Left forelimb (tissue), 1 donor: ENCODE results near the gene ARFGEF2.
"Not testable (repeated sequence)": the region's sequence is repeated elsewhere in the genome, so short reads cannot be mapped to it uniquely, and the experiment has no call there.

Experiments used
- DNase-seq: peaks from one replicate; pipeline ENCODE4 v3.0.0-alpha.2; 2018; ENCODE audit warnings: low spot score

ARFGEF2 gene

GRCh38 chr20:48921168-48921882, at the start of gene ARFGEF2:
ARFGEF2 (plus strand) TSS chr20:48921711; CDS start chr20:48921890, 179 bp downstream.
- peak; percentile 92 for DNase-seq

DNA sequence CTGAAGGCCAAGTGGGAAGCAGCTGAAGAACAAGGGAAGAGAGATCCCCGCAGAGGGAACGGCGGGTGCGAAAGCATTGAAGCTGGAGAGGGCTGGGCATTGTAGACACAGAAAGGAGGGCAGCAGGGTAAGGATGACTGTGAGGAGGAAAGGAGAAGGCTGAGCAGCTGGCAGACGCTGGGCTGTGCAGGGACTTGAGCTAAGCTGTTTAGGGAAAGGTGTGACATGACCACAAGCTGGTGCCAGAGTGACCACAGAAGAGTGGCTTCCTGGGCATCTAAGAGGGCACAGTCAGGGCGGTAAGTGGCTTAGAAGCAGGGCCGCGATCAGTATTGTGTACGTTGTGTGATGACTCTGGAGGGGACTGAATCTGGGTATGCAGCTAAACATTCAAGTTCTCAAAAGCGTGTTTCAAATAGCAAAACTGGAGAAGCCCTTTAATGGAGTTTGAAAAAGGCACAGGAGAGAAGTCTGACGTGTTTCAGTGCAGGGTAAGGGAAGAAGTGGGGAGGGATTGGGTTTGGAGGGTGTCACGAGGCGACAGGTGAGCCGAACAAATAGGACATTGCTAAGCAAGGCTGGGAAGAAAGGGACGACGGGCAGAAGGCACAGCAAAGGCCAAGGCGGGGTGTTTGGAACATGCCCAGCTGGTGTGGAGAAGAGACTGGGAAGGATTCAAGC, 46.1 kb upstream of the ARFGEF2 start:
- no peak for DNase-seq

DNA sequence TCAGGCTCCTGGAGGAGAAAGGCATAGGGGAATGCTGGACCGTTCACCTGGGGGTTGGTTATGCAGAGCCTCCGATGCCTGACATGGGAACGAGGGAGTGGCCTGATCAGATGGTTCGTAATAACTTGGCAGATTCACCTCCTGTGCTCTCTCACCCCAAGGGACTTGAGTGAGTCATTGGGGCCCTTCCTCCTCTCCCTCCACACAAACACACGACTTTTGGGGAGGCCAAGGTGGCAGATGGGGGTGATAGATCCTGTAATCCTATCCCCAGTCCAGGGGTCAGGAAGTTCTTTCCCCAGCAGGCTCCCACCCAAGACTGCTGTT, 45.6 kb upstream of the ARFGEF2 start:
- DNase-seq: no peak

DNA sequence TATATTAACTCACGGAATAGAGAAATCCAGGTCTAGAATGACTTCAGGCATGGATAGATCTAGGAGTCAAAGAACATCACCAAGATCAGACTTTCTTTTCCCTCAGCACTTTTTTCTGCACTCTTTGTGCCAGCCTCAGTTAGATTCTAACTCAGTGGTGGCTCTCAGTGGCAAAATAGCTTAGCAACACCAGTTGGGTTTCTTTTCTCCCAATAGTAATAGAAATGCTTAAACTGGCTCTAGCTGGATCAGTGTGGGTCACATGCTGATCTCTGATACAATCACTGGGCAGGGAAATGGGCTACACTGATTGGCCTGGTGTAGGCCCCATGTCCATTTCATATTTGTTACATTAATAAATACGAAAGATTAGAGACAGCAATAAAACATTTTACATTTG, 44.2 kb upstream of the ARFGEF2 start:
- DNase-seq: no peak

DNA sequence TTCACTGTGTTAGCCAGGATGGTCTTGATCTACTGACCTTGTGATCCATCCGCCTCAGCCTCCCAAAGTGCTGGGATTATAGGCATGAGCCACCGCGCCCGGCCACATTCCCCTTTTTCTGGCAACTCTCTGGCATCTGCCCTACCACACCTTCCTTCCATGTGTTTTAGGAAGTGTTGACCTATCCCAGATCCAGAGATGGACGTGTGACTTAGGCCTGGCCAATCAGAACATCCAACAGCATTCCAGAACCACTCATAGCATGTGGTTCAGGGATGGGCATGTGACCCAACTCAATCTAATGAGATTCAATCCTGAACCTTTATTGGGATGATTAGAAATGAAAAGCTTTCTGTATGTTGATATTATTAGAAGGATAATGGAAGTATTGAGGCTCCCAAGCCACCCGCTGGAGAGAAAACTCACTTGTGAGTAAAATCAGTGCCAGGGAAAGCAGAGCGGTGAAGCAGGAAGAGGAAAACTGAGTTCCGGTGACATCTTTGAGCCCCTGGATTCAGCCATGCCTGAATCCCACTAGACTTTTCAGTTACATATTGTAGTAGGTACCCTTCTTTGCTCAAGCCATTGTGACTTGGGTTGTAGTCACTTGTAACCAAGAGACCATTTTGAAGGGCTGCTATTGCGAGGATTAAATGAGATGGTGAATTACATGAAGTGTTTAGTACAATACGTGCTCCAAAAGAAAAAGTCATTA, 42.8 kb upstream of the ARFGEF2 start:
- DNase-seq: no peak

DNA sequence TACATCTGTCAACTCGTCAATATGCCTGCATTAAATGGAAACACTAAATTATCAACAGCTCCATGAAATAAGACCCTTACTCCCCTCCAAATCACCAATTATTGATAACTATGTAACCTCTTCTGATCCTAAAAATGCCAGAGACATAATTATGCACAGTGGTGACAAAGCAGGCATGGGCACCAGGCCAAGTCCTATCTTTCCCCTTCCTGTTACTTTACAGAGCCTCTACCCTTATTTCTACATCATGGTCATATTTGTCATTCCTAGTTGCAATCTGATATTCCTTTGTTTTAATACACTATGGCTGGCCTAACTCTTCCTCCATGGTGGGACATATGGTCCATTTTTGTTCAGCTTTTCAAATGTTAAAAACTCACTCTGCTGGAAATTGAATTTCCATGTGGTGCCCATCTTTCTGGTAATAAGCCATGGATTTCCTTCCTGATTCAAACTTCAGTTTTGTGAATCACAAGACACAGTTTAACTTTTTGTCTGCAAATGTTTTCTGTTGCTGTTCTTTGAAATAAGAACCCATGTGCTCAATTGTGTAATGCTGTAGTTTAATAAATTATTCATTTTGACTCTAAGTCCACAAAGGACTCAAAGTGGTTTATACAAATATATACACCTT, 41.8 kb upstream of the ARFGEF2 start:
- no peak for DNase-seq

- no peak for DNase-seq
Observed at GRCh38 chr20:48880331-48880730, 41.2 kb upstream of the ARFGEF2 start.

- DNase-seq: no peak
Observed at GRCh38 chr20:48880981-48881657, 40.4 kb upstream of the ARFGEF2 start.

GRCh38 chr20:48885237-48885636, 36.3 kb upstream of the ARFGEF2 start:
- no peak for DNase-seq

- DNase-seq: no peak
Observed at GRCh38 chr20:48886194-48886593, 35.3 kb upstream of the ARFGEF2 start.

GRCh38 chr20:48886811-48887210, 34.7 kb upstream of the ARFGEF2 start:
- no peak for DNase-seq

GRCh38 chr20:48888517-48888916, 33.0 kb upstream of the ARFGEF2 start:
- DNase-seq: not testable (repeated sequence)

DNA sequence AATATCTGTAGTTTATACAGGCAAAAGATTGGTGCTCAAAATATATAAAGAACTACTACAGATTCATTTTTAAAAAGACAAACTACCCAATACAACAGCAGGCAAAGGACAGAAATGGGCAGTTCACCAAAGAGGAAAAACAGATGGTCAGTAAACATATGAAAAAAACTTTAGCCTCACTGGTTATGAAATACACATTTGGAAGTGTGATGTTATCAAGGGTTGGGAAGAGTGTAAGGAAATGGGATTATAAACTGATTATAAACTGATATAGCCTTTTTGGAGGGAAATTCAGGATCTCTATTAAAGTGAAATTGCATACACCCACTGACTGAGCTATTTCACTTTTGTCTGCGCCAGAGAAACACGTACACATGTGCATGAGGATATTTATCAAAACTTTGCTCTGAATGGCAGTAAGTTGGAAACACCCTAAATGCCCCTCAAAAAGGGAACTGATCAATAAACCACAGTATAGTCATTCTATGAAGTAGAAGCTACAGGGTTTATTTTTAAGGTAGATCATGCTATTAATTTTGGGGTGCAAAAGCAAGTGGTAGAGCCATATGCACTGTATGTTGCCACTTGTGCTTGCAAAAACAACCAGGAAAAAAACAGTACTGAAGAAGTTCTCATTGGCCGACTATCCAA, 32.2 kb upstream of the ARFGEF2 start:
- DNase-seq: no peak

- no peak for DNase-seq
Observed at GRCh38 chr20:48891235-48892048, 30.1 kb upstream of the ARFGEF2 start.

DNA sequence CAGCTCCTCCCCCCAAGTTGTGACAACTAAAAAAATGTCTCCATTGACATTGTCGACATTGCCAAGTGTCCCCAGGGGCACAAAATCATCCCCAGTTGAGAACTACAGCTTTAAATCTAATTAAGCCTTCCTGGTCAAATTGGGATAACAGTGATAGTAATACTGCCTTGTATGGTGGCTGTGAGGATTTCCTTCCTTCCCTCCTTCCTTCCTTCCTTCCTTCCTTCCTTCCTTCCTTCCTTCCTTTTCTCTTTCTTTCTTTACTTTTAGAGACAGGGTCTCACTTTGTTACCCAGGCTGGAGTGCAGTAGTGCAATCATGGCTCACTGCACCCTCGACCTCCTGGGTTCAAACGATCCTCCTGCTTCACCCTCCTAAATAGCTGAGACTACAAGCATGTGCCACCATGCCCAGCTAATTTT, 29.5 kb upstream of the ARFGEF2 start:
- no peak for DNase-seq

GRCh38 chr20:48892891-48893290, 28.6 kb upstream of the ARFGEF2 start:
- DNase-seq: peak; percentile 74

GRCh38 chr20:48893374-48893773, 28.1 kb upstream of the ARFGEF2 start:
- no peak for DNase-seq

DNA sequence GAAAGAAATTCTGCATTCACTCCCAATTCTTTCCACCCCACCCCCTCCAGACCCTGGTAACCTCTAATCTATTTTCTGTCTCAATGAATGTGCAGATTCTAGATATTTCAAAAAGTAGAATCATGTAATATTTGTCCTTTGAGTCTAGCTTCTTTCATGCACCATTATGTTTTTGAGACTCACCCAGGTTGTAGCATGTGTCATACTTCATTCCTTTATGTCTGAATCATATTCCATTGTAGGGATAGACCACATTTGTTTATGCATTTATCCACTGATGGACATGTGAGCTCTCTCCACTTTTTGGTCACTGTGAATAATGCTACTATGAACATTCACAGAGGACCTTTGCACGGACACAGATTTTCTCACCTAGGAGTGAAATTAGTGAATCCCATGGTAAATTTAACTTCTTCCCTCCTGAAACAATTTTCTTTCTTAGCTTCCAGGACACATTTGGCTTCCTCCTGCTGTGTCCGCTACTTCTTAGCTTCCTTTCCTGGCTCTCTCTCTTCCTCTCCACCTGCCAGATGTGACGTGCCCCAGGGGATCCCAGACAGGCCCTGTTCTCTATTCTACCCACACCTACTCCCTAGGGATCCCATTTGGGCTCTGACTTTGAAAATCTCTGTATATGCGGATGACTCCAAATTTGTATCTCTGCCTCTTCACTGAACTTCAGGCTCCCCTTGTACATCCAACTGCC, 24.1 kb upstream of the ARFGEF2 start:
- no peak for DNase-seq

- DNase-seq: no peak
Observed at GRCh38 chr20:48898210-48898609, 23.3 kb upstream of the ARFGEF2 start.

GRCh38 chr20:48898896-48899530, 22.5 kb upstream of the ARFGEF2 start:
- no peak for DNase-seq
